ENCODE data around the gene EML6. TPM values are rescaled to one million over a fixed set of nuclear protein-coding genes. Genes with fewer than 3 reads are reported as not detected.

Gene EML6
- total and polyA plus RNA-seq, 2 donors (not counting 1 experiment from before 2014, with no cell fraction given): 0.34 to 1.3 TPM

DNA sequence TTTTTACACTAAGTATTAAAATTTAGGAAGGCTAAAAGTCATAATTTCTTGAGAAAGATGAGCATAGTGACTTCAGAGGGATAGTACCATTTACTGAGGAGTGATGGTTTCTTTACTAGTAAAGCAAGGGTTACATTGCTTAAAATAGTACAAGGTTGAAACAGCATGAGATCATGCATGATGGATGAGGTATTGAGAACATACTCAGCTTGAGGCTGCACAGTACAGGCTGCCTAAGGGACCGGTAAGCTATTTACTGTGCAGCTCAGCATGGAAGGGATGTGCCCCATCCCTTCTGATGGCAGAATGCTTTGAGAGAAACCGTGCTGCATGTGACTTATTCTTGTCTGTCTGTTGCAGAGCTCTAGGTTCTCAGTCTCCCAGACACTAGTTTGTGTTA is 122.1 kb downstream of the EML6 start:
- no peak overlapping the region for H2AFZ ChIP-seq (ENCODE audit: low read length)
- no peak overlapping the region for H3K4me3 ChIP-seq (replicated peaks in 1 of 4; ENCODE audit: control extremely low read depth in 1 of 4, insufficient read depth in 1 of 4, low read depth in 3 of 4, low read length in 4 of 4)
- no peaks in the 10 kb centered on the region for H3K9me3 ChIP-seq (ENCODE audit: control insufficient read depth, insufficient read depth, low read depth, low read length)
- no peak overlapping the region for H3K4me2 ChIP-seq (ENCODE audit: extremely low read depth, insufficient read depth, low read length)
- H4K20me1 ChIP-seq (ENCODE audit: control insufficient read depth, extremely low read depth, insufficient read depth, low read length): no peaks in the 10 kb centered on the region
- TF ChIP-seq CTCF (conservative IDR thresholded peaks at IDR 0.05 in 1 of 2, IDR thresholded peaks at IDR 0.05 in 1 of 2; ENCODE audit: low read depth in 1 of 2, low read length in 2 of 2): no peak
- no peak for TF ChIP-seq EZH2 (IDR thresholded peaks at IDR 0.05; ENCODE audit: low read length, missing control alignments)
- no peaks in the 10 kb centered on the region for H3K79me2 ChIP-seq (ENCODE audit: control insufficient read depth, insufficient read depth, low read length)
- H3K4me1 ChIP-seq (ENCODE audit: control insufficient read depth, extremely low read depth, insufficient read depth, low read length): no peaks in the 10 kb centered on the region
- H3K27ac ChIP-seq (ENCODE audit: insufficient read depth, low read length): no peak overlapping the region
- no peak overlapping the region for H3K9ac ChIP-seq (ENCODE audit: insufficient read depth, low read length)
- H3K36me3 ChIP-seq (ENCODE audit: control insufficient read depth, insufficient read depth, low read length): no peaks in the 10 kb centered on the region
- DNase-seq (ENCODE audit: low read depth in 2 of 2): peak; percentile 44 to 52
- no peaks in the 10 kb centered on the region for H3K27me3 ChIP-seq (ENCODE audit: control insufficient read depth, insufficient read depth, low read length)

DNA sequence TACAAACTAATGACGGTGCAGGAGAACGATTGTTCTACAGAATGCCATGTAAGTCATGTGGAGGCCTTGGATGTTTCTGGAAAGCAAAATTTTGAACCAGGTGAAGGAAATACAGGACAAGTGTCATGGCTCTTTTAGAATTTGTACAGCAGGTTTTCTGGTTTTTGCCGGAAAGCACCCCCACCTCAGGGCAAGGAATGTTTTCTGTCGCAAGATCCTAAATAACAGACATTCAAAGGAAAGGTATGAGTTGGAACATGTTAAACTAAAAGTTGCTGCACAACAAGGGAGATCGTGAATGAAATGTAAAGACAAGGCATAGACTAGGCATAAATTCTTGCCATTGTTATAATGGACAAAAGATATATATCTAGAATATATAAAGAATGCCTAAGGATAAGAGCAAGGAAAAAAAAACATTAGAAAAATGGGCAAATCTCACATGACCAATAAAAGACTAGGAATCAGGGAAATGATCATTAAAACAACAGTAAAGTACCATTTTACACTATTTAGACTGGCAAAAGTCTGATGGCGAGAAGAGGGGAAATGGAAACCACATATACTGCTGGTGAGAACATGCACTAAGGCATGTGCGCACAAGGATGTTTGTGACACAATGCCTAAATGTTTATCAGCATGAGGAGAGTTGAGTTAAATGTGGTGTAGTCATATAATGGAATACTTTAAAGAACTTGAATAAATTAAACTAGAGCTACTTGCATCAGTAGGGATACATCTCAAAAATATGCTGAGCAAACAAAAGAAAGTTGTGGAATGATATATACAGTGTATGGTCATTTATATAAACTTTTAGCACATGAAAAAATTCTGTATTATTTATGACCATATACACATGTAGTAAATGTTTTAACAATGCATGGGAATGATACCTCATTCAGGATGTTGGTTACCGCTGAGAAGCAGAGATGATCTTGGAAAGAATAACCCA is 127.0 kb downstream of the EML6 start:
- H4K20me1 ChIP-seq (ENCODE audit: control insufficient read depth, extremely low read depth, insufficient read depth, low read length): no peaks in the 10 kb centered on the region
- H3K4me3 ChIP-seq (replicated peaks in 1 of 4; ENCODE audit: control extremely low read depth in 1 of 4, insufficient read depth in 1 of 4, low read depth in 3 of 4, low read length in 4 of 4): no peak overlapping the region
- H3K79me2 ChIP-seq (ENCODE audit: control insufficient read depth, insufficient read depth, low read length): no peaks in the 10 kb centered on the region
- H3K27me3 ChIP-seq (ENCODE audit: control insufficient read depth, insufficient read depth, low read length): no peaks in the 10 kb centered on the region
- TF ChIP-seq CTCF (conservative IDR thresholded peaks at IDR 0.05 in 1 of 2, IDR thresholded peaks at IDR 0.05 in 1 of 2; ENCODE audit: low read depth in 1 of 2, low read length in 2 of 2): no peak
- TF ChIP-seq EZH2 (IDR thresholded peaks at IDR 0.05; ENCODE audit: low read length, missing control alignments): no peak
- no peak overlapping the region for H3K4me2 ChIP-seq (ENCODE audit: extremely low read depth, insufficient read depth, low read length)
- H2AFZ ChIP-seq (ENCODE audit: low read length): no peak overlapping the region
- DNase-seq (ENCODE audit: low read depth in 2 of 2): no peak
- H3K9ac ChIP-seq (ENCODE audit: insufficient read depth, low read length): no peak overlapping the region
- H3K9me3 ChIP-seq (ENCODE audit: control insufficient read depth, insufficient read depth, low read depth, low read length): no peaks in the 10 kb centered on the region
- H3K36me3 ChIP-seq (ENCODE audit: control insufficient read depth, insufficient read depth, low read length): no peaks in the 10 kb centered on the region
- no peaks in the 10 kb centered on the region for H3K4me1 ChIP-seq (ENCODE audit: control insufficient read depth, extremely low read depth, insufficient read depth, low read length)
- H3K27ac ChIP-seq (ENCODE audit: insufficient read depth, low read length): no peak overlapping the region

GRCh38 chr2:54853616-54854310 is 130.3 kb downstream of the EML6 start:
- Histone ChIP-seq H3K36me3 (ENCODE audit: control insufficient read depth, insufficient read depth, low read length) (no peaks in the 10 kb centered on the region), H3K4me1 (ENCODE audit: control insufficient read depth, extremely low read depth, insufficient read depth, low read length) (no peaks in the 10 kb centered on the region), H3K4me2 (ENCODE audit: extremely low read depth, insufficient read depth, low read length) (no peak overlapping the region), H3K79me2 (ENCODE audit: control insufficient read depth, insufficient read depth, low read length) (no peaks in the 10 kb centered on the region), H3K27me3 (ENCODE audit: control insufficient read depth, insufficient read depth, low read length) (no peaks in the 10 kb centered on the region), H4K20me1 (ENCODE audit: control insufficient read depth, extremely low read depth, insufficient read depth, low read length) (no peaks in the 10 kb centered on the region), H2AFZ (ENCODE audit: low read length) (no peak overlapping the region), H3K9me3 (ENCODE audit: control insufficient read depth, insufficient read depth, low read depth, low read length) (no peaks in the 10 kb centered on the region), H3K4me3 (replicated peaks in 1 of 4; ENCODE audit: control extremely low read depth in 1 of 4, insufficient read depth in 1 of 4, low read depth in 3 of 4, low read length in 4 of 4) (no peak overlapping the region), H3K9ac (ENCODE audit: insufficient read depth, low read length) (no peak overlapping the region), H3K27ac (ENCODE audit: insufficient read depth, low read length) (no peak overlapping the region)
- DNase-seq (ENCODE audit: low read depth in 2 of 2): no peak
- TF ChIP-seq EZH2 (IDR thresholded peaks at IDR 0.05; ENCODE audit: low read length, missing control alignments): no peak
- no peak for TF ChIP-seq CTCF (conservative IDR thresholded peaks at IDR 0.05 in 1 of 2, IDR thresholded peaks at IDR 0.05 in 1 of 2; ENCODE audit: low read depth in 1 of 2, low read length in 2 of 2)

Data from fibroblast of lung (primary cell).